Stimulated activated CD4-positive, alpha-beta T cell treated with anti-CD3 and anti-CD28 coated beads, Interleukin-1b, Interleukin-23, amount 100 ng/mL, for 24 hours (primary cell): Measurements from ENCODE around the gene GLMN.
"Not testable (repeated sequence)": the region's sequence is repeated elsewhere in the genome, so short reads cannot be mapped to it uniquely, and the experiment has no call there.

Experiments
- DNase-seq, 4 experiments: peaks; one replicate each; pipeline ENCODE4 v3.0.0-alpha.2; 2020; ENCODE audit warnings: low read depth in 4 of 4, low spot score in 1 of 4

The GLMN gene

DNA sequence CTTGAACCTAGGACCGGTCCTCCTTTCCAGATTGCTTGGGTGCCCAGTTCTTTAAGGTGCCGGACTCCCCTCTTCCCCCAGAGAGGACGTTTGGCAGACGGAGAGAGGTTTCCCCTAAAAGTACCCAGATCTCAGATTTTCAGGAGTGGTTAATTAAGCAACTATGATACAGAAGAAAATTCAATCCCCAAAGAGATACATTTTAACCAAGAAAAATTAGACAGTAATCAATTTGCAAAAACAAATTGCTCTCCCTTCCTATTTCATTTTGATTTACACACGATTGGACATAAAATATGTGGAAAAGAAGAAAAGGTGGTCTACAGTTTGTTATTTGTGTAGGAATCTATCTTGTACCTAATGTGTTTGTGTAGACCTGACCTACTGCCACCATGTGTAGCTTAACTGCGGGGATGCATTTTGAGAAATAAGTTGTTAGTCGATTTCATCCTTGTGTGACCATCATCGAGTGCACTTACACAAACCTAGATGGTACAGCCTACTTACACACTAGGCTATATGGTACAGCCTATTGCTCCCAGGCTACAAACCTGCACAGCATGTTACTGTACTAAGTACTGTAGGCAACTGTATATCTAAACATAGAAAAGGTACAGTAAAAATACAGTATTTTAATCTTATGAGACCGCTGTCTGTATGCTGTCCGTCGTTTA lies 827 bp upstream of the GLMN start:
- DNase-seq = no peak

DNA sequence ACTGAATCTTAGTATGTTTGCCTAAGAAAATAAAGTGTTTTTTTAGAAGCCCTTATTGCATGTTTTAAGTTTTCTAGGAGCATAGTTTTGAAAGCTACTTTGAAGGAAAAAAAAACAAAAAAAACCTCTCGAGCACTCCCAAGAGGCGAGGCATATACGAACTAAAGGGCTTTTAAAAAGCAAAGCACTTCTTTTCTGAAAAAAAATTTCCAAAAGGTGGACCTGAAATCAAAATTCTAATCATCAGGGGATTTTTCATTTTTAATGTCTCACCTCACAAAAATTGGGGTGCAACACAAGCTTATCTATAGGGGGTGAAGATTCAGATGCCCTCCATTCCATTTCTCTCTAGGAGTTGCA lies 594 bp downstream of the GLMN start:
- DNase-seq = no peak

DNA sequence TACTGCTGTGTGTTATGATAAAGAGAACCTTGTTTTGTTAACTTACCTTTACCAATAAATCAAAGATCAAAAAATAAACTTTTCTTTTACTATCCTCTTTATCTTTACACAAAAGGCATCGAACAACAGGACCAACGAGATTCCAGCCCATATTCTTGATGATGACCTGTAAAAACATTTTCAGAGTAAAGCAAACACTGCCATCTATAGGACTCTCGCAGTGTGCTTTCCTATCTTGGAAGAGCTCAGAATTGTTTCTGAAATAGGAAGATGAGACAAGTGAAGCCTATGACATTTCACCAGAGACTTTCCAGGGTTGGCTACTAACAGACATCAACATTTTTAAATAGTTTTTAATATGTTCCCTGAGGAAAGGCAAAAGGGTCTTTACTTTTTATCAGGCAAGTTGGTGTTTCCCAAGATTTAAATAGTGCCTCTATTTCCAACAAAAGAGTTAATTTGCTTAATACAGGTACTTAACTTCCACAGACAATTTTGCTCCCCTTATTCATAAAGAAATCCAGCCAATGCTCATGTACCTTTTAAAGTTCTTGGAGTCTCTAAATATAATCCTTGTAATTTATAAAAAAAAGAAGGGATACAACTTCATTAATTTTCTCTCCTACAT lies 7.3 kb downstream of the GLMN start:
- DNase-seq = no peak

DNA sequence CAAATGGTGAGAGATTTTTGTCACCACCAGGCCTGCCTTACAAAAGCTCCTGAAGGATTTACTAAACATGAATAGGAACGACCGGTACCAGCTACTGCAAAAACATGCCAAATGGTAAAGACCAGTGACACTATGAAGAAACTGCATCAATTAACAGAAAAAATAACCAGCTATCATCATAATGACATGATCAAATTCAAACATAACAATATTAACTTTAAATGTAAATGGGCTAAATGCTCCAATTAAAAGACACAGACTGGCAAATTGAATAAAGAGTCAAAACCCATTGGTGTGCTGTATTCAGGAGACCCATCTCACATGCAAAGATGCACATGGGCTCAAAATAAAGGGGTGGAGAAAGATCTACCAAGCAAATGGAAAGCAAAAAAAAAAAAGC lies 17.4 kb downstream of the GLMN start:
- DNase-seq = not testable (repeated sequence)

DNA sequence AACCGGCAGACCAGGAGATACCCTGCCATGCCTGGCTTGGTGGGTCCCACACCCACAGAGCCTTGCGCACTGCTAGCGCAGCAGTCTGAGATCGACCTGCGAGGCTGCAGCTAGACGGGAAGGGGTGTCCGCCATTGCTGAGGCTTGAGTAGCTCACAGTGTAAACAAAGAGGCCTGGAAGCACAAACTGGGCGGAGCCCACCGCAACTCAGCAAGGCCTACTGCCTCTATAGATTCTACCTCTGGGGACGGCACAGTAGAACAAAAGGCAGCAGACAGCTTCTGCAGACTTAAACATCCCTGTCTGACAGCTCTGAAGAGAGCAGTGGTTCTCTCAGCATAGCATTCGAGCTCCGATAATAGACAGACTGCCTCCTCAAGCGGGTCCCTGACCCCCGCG lies 19.0 kb downstream of the GLMN start:
- not testable (repeated sequence) for DNase-seq

DNA sequence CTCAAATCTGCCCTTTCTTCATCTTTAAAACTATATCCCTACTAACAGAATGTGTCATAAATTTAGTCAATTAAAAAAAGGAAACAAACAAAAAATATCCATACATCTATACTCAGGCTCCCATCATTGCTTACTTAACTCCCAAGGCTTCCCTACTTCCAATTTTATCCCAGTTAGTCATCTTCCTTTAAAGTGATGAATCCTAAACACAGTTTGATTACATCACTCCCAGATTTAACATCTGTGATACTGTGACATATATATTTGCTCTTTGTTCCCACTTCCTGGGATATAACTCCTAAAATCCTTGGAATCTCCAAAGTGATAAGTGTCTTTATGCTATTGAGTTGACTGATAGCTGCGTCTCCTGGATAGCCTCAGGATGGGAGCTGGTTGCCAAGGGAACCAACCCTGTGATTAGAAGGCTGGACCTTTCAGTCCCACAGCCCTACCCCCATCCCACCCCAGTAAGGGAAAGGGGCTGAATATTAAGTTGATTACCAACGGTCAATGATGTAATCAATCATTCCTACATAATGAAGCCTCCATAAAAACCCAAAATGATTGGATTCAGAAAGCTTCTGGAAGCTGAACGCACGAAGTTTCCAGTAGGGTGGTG lies 21.6 kb downstream of the GLMN start:
- no peak for DNase-seq

DNA sequence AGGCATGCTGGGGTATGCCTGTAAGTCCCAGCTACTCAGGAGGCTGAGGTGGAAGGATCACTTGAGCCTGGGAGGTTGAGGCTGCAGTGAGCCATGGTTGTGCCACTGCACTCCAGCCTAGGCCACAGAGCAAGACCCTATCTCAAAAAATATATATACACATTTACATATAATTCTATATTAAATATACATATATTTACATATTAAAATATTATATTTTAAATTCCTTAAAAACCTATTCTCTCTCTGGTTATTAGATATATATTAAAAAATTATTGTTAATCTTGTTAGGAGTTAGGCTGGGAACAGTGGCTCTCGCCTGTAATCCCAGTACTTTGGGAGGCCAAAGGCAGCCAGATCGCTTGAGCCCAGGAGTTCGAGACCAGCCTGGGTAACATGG lies 22.7 kb downstream of the GLMN start:
- DNase-seq = no peak

DNA sequence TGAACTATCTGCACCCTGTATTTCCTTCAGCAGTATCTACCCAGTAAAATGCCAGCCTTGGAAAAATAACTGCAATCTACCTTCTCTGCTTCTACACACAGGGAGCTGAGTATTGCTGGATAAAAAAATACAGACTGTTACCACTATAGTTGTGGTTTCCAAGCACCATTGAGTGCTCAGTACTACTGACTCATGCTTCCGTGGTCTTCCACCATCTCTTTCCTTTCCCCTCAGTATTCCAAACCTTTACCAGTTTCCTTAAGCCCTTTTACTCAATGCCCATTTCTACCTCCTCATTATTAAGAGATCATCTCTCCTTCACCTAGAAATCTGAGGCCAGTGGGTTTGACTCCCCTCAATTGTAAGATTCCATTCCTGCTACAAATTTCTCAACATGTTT lies 23.8 kb downstream of the GLMN start:
- DNase-seq = no peak

DNA sequence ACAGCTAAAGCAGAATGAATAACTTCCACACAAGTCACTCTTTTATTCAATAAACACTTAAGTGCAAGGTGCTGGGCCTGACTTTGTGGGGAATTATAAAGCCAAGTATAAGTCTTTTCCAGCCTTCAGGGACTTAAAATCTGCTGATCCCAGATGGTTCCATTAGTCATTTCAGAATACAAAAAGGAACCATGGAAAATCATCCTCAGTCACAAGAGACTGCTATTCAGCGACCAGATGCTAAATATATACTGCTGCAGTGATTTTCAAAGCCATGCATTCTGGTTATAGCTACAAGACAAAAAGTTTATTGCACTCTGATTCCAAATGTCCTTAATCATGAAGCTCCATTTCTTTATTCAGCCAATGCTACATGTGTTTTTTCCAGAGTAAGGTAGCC lies 25.7 kb downstream of the GLMN start:
- DNase-seq = no peak

DNA sequence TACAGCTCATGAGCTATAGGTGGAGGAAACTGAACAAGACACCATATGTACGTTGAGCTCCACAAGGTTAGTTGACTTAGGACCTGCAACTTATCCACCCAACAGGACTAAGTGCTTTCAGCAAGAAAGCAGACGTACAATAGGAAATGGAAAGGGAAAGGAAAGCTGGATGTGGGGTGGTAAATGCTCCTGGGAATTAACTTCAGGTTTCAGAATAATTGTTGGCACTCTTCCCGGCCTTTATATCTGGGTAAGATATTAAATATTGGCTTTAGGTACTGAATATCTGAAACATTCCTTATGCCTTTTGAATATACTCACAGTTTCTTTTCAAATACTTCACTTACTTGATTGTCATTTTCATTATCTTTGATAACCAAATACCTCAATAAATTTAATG lies 36.3 kb downstream of the GLMN start:
- no peak for DNase-seq

DNA sequence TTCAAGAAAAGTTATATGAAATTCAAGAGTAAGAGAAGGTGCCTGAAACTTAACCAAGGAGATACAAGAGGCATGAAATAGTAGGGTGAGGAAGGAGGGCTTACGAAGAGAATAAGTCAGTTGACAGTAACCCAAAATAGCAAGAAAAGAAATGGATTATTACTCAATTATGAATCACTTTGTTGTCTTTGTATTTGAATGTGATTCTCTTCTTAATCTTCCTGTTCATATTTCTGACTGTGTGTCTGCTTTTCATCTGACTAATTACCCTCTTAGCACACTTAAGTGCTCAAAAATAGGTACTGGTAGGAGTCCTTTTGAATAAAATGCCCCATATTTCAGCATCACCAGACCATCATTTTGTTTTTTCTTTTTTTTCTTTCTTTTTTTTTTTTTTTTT lies 39.4 kb downstream of the GLMN start:
- DNase-seq = no peak

DNA sequence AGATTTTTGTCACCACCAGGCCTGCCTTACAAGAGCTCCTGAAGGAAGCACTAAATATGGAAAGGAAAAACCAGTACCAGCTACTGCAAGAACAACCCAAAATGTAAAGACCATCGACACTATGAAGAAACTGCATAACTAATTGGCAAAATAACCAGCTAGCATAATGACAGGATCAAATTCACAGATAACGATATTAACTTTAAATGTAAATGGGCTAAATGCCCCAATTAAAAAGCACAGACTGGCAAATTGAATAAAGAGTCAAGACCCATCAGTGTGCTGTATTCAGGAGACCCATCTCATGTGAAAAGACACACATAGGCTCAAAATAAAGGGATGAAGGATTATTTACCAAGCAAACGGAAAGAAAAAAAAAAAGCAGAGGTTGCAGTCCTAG lies 44.1 kb downstream of the GLMN start:
- not testable (repeated sequence) for DNase-seq

DNA sequence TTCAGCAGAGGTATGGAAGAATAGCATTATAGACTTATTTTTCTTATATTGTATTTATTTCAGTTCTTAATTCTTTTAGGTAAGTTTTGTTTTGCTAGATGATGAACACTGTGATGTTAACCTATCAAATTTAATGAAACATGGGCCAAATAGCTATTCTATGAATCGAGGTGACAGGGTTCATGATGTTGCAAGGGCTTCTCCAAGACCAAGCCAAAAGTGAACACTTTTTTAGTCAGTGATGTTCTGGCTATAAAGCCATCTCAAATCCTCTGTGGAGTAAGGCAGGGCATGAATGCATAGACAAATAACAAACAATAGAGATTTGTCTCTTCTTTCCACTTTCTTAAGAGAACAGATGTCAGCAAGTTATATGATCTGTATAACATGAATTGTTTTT lies 54.4 kb downstream of the GLMN start:
- DNase-seq = no peak

DNA sequence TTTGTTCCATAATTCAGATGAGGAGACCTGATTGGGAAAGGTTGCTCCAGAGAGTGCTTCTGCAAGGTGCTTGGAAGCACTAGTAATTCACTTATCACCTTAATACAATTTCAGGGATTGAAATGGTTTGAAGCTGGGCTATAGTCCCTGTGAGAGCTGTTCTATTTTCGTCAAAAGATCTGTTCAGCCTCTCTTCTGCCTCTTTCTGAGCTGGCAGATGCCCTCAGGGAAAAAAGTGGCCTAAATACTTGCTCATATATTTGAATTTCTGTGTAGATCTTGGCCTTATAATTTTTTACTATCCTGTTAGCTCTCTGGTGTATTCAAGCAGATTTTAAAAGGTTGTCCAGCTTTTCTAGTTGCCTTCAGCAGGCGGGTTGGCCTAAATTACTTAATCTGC lies 58.8 kb downstream of the GLMN start:
- DNase-seq = no peak

DNA sequence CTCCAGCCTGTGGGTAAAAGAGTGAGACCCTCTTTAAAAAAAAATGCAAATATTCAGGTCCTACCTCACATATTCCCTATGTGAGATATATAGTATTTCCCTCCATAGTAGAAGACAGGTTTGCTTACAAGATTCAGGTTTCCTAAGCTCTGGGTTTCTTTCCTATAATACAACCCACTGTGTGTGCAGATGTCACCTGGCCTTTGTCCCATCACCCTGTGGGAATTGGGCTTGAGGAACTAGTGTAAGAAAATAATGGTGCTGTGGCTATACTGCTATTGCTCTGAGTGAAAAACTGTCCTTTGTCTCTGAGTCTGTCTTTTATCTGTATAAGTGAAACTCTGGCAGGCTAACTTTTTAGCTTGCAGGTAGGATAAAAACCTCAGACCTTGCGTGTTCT lies 68.1 kb downstream of the GLMN start:
- no peak for DNase-seq

DNA sequence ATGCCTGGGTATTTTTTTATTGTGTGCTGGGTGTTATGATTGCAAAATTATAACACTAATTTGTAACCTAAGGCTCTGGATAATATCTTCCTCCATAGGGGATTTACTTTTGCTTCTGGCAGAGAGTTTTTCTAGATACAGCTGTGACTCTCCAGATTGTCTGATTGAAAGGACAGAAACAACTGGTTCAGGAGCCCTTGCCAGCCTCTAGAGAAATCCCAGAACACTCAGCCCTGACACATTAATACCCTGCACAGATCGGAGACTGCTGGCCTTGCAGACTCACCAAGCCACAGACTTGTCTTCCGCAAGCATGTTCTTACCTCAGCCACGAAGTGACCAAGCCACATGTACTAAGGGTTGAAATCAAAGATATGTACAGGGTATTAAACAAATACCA lies 70.4 kb downstream of the GLMN start:
- no peak for DNase-seq

DNA sequence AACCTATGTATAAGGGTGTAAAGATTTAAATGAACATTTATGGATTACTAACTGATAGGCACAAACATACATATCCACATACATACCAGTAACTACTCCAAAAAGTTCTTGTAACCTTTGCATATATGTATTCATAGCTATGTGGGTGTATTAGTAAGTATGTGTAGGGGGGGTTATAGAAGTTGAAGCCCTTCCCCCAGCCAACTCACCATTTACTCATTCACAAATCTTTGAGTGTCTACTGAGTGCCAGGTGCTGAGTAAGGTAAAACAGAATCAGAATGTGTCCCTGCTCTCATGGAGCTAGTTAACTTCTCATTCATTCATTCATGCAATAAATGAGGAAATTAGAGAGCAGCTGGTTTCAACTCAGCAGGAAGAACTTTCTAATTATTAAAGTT lies 79.8 kb downstream of the GLMN start:
- no peak for DNase-seq

DNA sequence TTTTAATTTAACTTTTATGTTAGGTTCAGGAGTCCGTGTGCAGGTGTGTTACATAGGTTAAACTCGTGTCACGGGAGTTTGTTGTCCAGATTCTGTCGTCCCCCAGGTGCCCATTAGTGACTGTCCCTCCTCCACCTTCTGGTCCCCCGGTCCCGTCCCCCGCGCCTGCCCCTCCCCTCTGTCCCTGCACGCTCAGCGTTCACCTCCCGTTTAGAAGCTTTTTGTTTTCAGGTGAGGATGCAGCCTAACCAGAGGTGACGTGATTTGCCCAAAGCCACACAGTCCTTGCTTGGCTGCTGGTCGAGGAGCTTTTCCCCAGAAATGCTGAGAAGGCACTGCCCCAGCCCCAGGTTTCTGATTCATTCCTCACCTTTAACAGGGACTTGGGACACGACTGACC lies 80.2 kb downstream of the GLMN start:
- DNase-seq = no peak

DNA sequence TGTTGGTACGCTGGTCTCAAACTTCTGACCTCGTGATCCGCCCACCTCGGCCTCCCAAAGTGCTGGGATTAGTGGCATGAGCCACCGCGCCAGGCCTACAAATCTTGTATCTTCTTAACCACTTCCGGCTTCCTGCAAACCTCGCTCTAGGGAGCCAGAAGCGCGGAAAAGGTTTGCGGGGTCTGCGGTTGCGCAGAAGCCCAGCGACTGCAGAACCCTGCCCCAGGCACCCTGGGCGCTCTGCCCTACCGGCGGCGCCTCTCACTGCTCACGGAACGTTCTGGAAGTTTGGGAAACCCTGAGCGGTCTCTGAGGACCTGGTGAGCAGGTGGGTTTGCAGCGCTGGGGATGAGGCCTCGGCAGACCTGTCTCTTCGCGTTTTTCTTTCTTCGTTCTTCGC lies 81.1 kb downstream of the GLMN start, which contains the start of gene C1orf146:
TSS of gene C1orf146 (plus strand) at position 195 of the 400 bp plus-strand sequence. CDS start 13,506 bp downstream, outside the sequence.
- no peak for DNase-seq

DNA sequence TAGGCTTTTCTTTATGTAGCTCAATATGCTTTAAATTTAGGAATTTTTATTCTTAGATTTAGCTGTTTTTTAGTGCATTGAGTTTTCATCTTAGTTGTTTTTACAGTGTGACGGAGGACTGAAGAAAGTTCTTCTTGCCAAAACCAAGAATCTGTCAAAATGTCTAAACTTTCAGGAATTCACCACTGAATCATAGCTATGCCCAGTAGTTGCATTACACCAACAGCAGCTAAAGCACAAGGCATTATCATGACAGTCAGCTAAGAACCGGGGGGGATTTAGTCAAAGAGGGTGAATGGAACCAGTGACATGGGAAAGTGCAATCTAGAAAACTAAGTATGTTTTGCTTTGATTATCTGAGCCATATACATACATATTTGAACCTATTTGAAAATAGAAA lies 87.6 kb downstream of the GLMN start:
- no peak for DNase-seq

DNA sequence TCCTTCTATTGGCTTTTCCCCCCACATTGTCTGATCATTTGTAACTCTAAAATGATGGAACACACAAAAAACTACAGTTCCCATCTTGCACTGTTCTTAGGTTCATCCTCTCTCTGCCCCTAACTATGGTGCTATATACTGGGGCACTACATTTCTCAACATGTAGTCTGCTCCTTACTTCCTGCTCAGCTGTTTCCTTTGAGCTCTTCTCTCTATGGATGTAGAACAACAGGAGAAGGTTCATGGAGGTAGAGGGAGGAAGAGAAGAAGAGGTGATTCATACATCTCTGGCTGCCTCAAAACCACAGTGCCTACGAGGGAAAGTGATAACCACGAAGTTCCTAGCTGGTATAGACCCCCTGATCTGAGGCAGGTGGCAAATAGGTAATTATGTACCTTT lies 88.1 kb downstream of the GLMN start:
- DNase-seq = no peak

DNA sequence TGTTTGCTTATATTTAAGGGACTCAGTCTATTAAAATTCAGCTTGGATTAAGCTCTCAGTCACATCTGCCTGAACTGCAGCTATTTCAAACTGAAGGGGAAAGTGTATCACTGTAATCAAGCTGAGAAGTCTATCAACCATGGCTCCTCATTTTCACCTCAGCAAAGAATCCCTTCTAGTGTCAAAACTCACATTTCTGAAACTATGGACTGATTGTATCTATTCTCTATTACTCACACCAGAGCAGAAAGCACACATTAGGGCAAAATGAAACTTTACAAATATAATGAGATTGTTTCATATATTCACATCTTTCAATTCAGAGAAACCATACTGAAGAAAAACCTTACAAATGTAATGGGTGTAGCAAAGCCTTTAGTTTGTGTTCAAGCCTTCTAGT lies 95.7 kb downstream of the GLMN start:
- no peak for DNase-seq

DNA sequence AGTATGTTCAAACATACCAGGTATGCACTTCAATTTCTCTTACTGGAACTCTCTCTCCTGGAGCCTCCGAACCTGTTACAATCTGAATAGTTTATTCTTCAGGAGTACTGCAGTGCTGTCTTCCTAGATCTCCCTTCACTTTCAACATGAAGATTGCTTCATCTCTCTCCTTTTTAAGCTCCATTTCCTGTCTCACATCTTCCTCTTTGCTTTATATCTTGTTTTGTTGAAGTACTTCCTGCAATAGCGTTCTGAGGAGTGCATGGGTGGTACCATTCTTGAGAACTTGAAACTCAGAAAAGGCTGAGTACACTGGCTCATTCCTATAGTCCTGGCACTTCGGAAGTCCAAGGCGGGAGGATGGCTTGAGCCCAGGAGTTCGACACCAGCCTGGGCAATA lies 96.8 kb downstream of the GLMN start:
- DNase-seq = no peak
